Tibial nerve (tissue), 4 donors: ENCODE data around the gene ZBTB7C.

Source experiments
- EP300 ChIP-seq, 2 donors: sonication (generic); formaldehyde crosslinking; IDR thresholded peaks; one replicate each; pipeline ENCODE4 v1.6.1; 2017; ENCODE audit warnings: antibody characterized with exemption in 2 of 2, mild to moderate bottlenecking in 1 of 2
- POLR2A ChIP-seq, 2 donors: fragments of 450-650 bp; IDR thresholded peaks; one replicate each; pipeline ENCODE4 v1.6.1; 2017; ENCODE audit warnings: antibody characterized with exemption in 2 of 2, mild to moderate bottlenecking in 2 of 2, moderate library complexity in 2 of 2
- TF ChIP-seq, protein P1 (sequence below), 5 experiments: fragments of 200-600 bp in 3 of 5; fragments of 450-650 bp in 2 of 5; sonication (generic) in 3 of 5; IDR thresholded peaks; one replicate each; pipeline ENCODE4 v1.5.1; 2016 to 2019; ENCODE audit warnings: antibody characterized with exemption in 5 of 5, mild to moderate bottlenecking in 3 of 5, moderate library complexity in 2 of 5

DNA sequence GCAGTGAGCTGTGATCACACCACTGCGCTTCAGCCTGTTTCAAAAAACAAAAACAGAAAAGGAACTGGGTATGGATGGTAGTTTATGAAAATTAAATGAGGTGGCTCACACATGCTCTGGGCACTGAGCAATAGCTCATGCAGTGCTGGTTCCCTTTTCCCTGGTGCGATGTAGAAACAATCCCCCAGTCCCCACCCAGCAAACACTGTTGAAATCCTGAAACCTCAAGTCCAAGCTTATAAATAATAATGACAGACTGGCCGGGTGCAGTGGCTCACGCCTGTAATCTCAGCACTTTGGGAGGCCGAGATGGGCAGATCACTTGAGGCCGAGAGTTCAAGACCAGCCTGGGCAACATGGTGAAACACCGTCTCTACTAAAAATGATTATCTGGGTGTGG lies 423.3 kb downstream of the ZBTB7C start:
- no peak for TF ChIP-seq POLR2A (IDR thresholded peaks at IDR 0.05)
- TF ChIP-seq, protein P1, sequence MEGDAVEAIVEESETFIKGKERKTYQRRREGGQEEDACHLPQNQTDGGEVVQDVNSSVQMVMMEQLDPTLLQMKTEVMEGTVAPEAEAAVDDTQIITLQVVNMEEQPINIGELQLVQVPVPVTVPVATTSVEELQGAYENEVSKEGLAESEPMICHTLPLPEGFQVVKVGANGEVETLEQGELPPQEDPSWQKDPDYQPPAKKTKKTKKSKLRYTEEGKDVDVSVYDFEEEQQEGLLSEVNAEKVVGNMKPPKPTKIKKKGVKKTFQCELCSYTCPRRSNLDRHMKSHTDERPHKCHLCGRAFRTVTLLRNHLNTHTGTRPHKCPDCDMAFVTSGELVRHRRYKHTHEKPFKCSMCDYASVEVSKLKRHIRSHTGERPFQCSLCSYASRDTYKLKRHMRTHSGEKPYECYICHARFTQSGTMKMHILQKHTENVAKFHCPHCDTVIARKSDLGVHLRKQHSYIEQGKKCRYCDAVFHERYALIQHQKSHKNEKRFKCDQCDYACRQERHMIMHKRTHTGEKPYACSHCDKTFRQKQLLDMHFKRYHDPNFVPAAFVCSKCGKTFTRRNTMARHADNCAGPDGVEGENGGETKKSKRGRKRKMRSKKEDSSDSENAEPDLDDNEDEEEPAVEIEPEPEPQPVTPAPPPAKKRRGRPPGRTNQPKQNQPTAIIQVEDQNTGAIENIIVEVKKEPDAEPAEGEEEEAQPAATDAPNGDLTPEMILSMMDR (IDR thresholded peaks at IDR 0.05) = no peak
- TF ChIP-seq EP300 (IDR thresholded peaks at IDR 0.05) = no peak
